ENCODE data around the gene PAX3.

PAX3 gene

GRCh38 chr2:222264791-222265320, 33.9 kb downstream of the PAX3 start:
- DNase-seq: no peak

- no peak for DNase-seq
Observed at GRCh38 chr2:222261504-222261903, 37.3 kb downstream of the PAX3 start.

DNA sequence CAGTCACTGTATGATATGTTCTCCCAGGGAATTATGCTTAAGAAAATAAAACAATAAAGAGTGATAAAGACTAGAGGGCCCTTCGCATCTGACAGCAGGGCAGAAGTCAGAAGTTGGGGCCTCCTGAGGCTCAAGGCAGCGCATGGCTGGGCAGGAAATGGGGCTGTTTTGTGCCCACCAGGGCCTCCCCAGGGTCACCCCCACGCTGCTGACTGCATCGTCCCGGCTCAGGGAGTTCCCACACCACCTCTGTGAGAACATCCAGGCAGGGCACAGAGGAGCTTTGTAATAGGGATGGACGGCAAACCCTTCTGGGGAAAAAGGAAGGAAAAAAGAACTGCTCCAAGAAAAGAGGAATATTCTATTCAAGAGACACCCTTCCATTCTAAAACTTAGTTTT, 41.2 kb downstream of the PAX3 start:
- no peak for DNase-seq

DNA sequence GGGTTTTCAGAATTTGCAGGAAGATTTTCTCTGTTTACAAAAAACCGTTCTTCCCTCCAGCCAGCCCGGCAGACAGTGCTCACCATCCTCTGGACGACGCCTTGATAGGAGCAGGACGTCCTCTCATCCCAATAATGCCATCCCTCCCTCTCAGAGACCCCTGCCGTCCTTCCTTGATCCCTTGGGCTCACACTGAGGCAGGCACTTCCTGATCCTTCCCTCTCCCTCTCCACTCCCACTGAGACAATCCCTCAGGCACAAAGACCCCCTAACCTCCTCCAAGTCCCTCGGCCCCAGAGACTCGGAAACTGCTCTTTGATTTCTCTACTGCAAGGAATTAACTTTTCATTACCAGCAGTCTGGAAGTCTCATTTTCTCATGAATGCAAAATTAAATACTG, 42.5 kb downstream of the PAX3 start:
- no peak for DNase-seq

DNA sequence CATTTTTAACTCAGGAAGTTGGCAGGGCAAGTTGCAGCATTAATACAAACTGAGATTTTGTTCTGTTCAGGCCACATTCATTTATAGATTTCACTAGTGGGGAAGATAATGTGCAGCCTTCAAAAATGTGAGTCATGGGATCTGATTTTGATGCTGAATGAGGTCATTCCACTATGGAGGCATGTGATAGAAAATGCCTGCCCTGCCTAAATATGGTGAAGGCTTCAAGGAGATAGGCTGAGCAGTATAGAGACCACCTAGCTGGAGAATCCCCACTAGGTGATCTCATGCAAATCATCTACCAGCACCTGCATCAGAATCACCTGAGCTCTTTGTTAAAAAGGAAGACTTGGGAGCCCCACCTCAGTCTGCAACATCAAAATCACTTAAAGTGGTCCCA, 43.7 kb downstream of the PAX3 start:
- DNase-seq: no peak

DNA sequence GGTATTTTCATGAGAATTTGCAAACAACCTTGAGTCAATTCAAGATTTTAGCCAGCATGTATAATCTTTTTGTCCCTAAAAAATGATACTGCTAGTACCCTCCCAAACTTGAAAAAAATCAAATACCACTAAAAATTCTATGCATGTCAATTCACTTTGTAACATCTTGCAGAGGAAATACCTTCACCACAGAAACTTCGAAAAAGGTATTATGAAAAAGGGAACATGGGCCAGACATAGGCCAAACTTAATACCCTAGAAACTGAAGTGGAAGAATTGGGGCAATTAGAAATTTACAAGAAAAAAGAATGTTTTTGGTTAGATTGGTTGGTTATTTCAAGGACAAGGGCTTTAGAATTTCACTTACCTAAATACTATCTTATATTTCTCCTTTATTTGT, 48.5 kb downstream of the PAX3 start:
- no peak for DNase-seq

DNA sequence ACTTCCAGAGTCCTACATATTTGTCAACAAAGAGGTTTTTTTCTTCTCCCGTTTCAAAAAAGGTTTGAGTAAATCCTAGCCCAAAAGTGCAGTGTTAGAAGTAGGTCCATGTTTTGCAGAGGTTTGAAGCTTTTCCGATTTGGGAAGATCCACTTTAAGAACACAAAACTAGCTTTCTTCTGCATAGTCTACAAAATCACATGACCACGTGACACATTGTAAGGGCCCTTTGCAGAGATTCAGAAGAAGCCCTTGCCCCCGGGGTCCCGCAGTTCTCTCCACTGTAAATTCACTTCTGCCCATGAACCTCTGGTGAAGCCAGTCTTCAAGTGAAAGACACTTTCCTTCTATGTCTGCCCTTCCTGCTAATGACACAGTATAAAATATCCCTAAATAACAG, 49.4 kb downstream of the PAX3 start:
- no peak for DNase-seq

- DNase-seq: no peak
Observed at GRCh38 chr2:222248818-222249217, 50.0 kb downstream of the PAX3 start.

DNA sequence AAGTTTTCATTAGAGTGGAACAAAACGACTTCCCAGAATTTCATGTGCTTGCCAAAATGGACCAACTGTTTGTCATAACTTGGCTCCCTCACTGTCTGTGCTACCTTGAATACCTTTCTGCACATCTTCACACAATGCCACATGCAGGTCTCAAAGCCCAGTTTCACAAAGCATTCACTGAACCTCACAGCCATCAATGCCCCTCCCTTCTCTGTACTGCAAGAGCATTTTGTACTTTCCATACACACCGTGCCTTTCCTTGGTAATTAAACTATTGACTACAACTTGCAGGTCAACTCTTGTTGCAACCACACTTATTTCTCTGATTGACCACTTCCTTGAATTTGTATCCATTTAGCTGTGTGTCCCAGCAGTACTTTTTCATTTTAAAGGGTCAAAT, 50.5 kb downstream of the PAX3 start:
- DNase-seq: no peak

DNA sequence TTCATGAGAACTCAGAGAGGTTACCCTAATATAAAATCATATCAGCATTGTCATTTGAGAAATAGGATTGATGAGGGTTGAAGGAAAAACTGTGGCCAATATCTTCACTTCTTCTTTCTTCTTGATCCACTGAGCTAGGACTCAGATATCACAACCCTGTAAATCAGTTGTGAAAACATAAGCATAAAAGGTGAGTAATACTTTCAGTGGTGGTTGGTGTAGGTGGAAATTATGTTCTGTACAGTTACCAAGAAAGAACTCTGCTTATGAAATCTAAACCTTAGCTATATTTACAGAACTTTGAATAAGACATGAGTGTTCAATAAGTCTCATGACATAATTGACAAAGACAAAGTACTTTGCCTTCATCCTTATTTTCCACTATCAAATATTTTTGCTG, 56.3 kb downstream of the PAX3 start:
- DNase-seq: no peak

GRCh38 chr2:222241128-222241870, 57.5 kb downstream of the PAX3 start:
- no peak for DNase-seq

DNA sequence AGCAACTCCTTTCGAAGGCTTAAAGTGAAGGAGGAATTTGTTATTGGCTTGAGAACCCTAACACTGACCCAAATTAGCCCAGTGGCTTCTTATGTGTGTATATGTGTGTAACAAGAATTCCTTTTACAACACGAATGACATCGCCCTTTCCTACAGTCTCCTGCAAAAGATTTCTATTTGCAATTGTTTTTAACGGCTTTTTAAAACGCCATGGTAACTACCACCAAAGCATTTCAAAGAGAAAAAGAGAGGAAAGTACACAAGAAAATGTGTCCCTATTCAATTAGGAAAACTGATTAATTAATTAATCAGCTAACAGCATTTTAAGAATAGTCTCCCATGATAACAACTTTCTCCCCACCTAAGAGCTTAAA, 58.1 kb downstream of the PAX3 start:
- no peak for DNase-seq

GRCh38 chr2:222239945-222240675, 58.7 kb downstream of the PAX3 start:
- no peak for DNase-seq

GRCh38 chr2:222239091-222239490, 59.7 kb downstream of the PAX3 start:
- DNase-seq: no peak

GRCh38 chr2:222238072-222238471, 60.7 kb downstream of the PAX3 start:
- no peak for DNase-seq

DNA sequence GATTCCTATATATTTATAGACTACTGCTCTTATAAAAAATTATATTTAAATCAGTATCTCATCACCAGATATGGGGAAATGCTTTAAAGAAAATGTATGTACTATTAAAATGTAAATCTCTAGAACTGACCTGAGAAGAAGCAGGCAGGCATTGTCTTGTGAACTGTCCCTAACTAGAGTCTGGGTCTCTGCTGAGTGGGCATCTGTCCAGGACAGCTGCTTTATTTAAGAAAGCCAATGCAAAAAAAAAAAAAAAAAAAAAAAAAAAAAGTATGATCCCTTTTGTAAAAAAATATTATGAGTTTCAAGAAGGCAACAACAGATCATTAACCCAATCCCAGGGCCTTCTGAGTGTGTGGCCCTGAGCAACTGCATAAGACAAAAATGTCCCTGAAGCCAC, 66.0 kb downstream of the PAX3 start:
- no peak for DNase-seq

GRCh38 chr2:222232372-222232771, 66.4 kb downstream of the PAX3 start:
- no peak for DNase-seq

DNA sequence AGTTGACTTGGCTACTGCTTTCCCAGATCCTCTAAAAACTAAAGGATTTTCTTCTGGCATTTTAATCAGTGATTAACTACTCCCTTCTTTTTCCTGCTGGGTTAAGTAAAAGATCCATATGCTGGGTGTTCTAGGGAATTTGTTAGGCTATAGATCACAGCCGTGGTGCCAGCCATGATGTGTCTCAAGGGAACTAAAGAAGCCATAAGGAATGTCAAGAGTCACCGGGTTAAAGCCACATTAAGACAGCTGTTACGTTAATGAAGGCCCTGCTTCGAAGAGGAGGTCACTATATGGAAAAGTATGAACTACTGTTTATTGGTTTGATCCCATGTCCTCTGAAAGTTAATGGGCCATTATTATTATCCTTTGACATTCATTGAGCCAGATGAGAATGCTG, 70.7 kb downstream of the PAX3 start:
- DNase-seq: no peak

GRCh38 chr2:222218786-222219185, 80.0 kb downstream of the PAX3 start:
- no peak for DNase-seq

DNA sequence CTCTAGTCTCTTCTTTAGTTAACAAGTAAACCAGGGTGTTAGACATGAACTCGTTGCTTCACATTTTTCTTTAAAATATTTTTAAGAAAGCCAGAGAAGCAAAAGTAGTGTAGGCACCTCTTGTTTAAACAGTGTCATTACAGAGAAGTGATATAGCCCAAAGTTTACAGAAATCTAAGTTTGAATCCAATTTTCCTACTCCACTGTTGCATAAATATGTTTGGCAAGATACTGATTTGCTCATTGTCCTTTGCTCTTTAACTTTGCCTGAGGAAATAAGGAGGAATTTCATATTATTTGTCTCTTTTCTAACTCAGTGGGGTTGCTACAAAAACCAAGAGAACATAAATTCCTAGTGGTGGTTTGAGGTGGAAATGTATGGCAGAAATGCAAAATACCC, 81.1 kb downstream of the PAX3 start:
- no peak for DNase-seq

GRCh38 chr2:222214885-222215284, 83.9 kb downstream of the PAX3 start:
- DNase-seq: no peak

- no peak for DNase-seq
Observed at GRCh38 chr2:222213049-222213448, 85.7 kb downstream of the PAX3 start.

DNA sequence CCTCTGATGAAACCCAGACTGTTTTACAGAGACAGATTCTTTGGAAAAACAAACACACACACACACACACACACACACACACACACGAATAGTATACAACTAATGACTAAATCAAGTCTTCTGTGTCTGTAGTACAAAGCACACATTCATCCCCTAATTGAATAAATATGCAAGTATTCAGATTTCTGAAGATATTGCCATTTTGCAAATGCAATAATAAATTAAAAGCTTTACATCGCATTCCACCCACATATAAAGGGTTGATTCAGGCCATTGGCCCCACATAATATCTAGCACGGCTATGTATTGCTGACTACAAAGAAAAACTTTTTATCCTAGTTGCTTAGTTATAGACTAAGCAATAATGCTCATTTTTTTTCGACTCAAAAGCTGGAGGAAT, 86.2 kb downstream of the PAX3 start:
- DNase-seq: no peak

DNA sequence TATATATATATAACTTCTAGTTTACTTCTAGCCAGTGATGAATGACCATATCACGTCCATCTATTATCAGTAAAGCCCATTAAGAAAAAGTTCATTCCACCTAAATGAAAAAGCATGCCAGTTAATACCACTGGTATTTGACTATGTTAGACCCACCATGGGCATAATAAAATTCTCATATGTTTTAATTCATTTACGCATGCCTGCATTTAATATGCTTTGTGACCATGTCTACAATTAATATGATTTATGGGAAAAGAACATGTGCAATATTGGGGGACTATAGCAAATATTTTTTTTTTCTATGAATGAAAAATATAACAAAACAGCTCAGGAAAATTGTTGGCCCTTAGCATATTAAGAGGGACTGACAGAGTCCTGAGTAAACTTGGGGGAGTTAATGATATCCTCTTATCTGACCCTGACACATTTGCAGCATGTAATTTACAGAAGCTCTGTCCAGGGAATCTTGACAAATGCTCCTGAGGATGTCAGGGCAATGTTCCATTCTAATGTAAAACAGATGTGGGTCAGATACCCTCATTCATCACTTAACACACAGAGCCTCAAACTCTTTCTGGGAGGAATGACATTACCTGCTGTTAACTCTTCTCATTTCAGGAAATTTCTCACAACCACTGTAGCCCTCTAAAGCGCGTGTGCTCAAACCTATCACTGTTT, 90.6 kb downstream of the PAX3 start:
- DNase-seq: no peak
